ENCODE measurements around the gene TUBGCP3. TPM values are rescaled to one million over a fixed set of nuclear protein-coding genes. Genes with fewer than 3 reads are reported as not detected.

Gene TUBGCP3
- total RNA-seq, 3 donors from 2014 or later: 32.0 to 34.5 (median 32.1) TPM

- DNase-seq (ENCODE audit: low spot score in 2 of 2): no peak
- Histone ChIP-seq H3K27me3 (no peaks in the 10 kb centered on the region), H3K4me3 (peak overlapping the region; percentile 45 to 65 (median 54)), H3K4me1 (no peaks in the 10 kb centered on the region), H3K36me3 (no peaks in the 10 kb centered on the region), H3K9me3 (no peaks in the 10 kb centered on the region), H3K27ac (no peak overlapping the region)
- intact Hi-C loops (cut with DNase I; ENCODE audit: low total_unique reads): no loop called here
- TF ChIP-seq POLR2A (IDR thresholded peaks at IDR 0.05): no peak
- TF ChIP-seq CTCF (IDR thresholded peaks at IDR 0.05): no peak
- TF ChIP-seq POLR2AphosphoS5 (IDR thresholded peaks at IDR 0.05): no peak
Observed at GRCh38 chr13:112605531-112605990, 17.6 kb upstream of the TUBGCP3 start.

DNA sequence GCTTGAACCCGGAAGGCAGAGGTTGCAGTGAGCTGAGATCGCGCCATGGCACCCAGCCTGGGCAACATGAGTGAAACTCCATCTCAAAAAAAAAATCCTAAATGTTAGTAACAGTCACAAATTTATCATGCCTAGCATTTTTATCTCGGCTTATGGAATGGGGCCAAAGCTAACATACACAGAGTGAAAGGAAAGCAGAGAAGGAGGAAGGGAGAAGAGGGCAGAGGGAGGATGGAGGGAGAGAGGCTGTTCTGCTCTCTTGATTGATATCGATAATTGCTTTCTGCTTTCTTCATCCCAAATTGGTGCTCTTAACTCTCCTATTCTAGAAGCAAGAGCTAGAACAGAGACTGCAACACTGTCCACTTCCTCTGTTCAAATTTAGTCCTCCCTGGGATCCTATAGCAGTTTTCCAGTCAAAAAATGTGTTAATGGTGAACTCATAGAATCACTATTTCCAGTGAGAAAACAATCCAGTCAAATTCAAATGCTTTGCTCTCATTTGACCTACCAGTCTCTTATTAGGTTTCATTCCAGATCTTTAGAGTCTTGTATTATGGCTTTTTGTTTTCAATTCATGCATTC is 15.8 kb upstream of the TUBGCP3 start:
- Histone ChIP-seq H3K36me3 (no peaks in the 10 kb centered on the region), H3K27ac (no peak overlapping the region), H3K4me1 (no peaks in the 10 kb centered on the region), H3K4me3 (no peak overlapping the region), H3K9me3 (no peaks in the 10 kb centered on the region), H3K27me3 (no peaks in the 10 kb centered on the region)
- DNase-seq (ENCODE audit: low spot score in 2 of 2): no peak
- intact Hi-C loops (cut with DNase I; ENCODE audit: low total_unique reads): no loop called here
- TF ChIP-seq POLR2AphosphoS5 (IDR thresholded peaks at IDR 0.05) (no peak), POLR2A (IDR thresholded peaks at IDR 0.05) (no peak), CTCF (IDR thresholded peaks at IDR 0.05) (no peak)

DNA sequence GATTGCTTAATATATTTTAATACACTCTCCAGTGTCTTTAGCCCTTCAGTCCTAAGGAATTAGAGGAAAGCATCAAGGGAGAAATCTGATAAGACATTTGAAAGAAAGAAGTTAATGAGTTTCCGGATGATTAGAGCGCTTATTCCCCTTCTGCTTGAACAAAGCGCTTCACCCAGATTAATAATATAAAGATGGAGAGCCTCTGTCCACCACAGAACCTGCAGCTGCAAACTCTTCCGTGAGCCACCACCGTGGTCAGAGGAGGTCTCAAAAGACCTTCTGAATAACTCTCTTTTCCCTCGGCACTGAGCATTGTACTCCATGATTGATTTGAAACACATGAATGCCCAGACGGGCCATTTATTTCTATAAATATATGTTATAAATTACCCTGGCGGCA is 14.2 kb upstream of the TUBGCP3 start:
- H3K4me1 ChIP-seq: no peaks in the 10 kb centered on the region
- no peak overlapping the region for H3K4me3 ChIP-seq
- no peaks in the 10 kb centered on the region for H3K9me3 ChIP-seq
- H3K36me3 ChIP-seq: no peaks in the 10 kb centered on the region
- H3K27ac ChIP-seq: no peak overlapping the region
- intact Hi-C loops (cut with DNase I; ENCODE audit: low total_unique reads): no loop called here
- TF ChIP-seq CTCF (IDR thresholded peaks at IDR 0.05) (no peak), POLR2A (IDR thresholded peaks at IDR 0.05) (no peak), POLR2AphosphoS5 (IDR thresholded peaks at IDR 0.05) (no peak)
- H3K27me3 ChIP-seq: no peaks in the 10 kb centered on the region
- no peak for DNase-seq (ENCODE audit: low spot score in 2 of 2)

GRCh38 chr13:112601371-112601770 is 13.4 kb upstream of the TUBGCP3 start:
- Histone ChIP-seq H3K27ac (no peak overlapping the region), H3K36me3 (no peaks in the 10 kb centered on the region), H3K9me3 (no peaks in the 10 kb centered on the region), H3K27me3 (no peaks in the 10 kb centered on the region), H3K4me1 (no peaks in the 10 kb centered on the region), H3K4me3 (no peak overlapping the region)
- no peak for TF ChIP-seq CTCF (IDR thresholded peaks at IDR 0.05)
- no peak for TF ChIP-seq POLR2AphosphoS5 (IDR thresholded peaks at IDR 0.05)
- TF ChIP-seq POLR2A (IDR thresholded peaks at IDR 0.05): no peak
- intact Hi-C loops (cut with DNase I; ENCODE audit: low total_unique reads): no loop called here
- DNase-seq (ENCODE audit: low spot score in 2 of 2): no peak

DNA sequence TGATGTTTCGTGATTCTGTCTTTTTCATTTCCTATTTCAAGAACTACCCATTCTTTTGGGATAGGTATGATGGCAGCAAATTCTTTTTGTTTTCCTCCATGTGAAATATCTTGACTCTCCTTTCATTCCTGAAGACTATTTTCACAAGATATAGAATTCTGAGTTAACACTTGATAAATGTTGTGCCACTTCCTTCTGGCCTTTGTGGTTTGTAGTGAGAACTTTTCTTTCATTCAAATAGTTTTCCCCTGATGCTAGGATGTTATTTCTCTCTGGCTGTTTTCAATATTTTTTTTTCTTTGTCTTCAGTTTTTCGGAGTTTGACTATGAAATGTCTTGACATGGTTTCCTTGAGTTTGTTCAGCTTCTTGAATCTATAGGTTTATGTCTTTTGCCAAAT is 8.3 kb upstream of the TUBGCP3 start:
- H3K27ac ChIP-seq: no peak overlapping the region
- no peaks in the 10 kb centered on the region for H3K9me3 ChIP-seq
- H3K27me3 ChIP-seq: no peaks in the 10 kb centered on the region
- TF ChIP-seq CTCF (IDR thresholded peaks at IDR 0.05) (no peak), POLR2AphosphoS5 (IDR thresholded peaks at IDR 0.05) (no peak), POLR2A (IDR thresholded peaks at IDR 0.05) (no peak)
- H3K4me1 ChIP-seq: no peaks in the 10 kb centered on the region
- intact Hi-C loops (cut with DNase I; ENCODE audit: low total_unique reads): no loop called here
- H3K4me3 ChIP-seq: no peak overlapping the region
- DNase-seq (ENCODE audit: low spot score in 2 of 2): no peak
- no peaks in the 10 kb centered on the region for H3K36me3 ChIP-seq
